NT2/D1 (cell line): ENCODE results near the gene CNTN2.
A peak's percentile ranks its signal among the peaks of the same experiment; 100 is the strongest.

Experiments
- DNase-seq: peaks from one replicate; pipeline ENCODE4 v3.0.0-alpha.2; 2011; ENCODE audit warnings: low read depth, low spot score
- H3K27me3 ChIP-seq: 2 replicates; pipeline ENCODE4 v1.6.0; 2011; ENCODE audit warnings: mild to moderate bottlenecking; ENCODE audit not compliant: insufficient read length, insufficient read depth
- H3K36me3 ChIP-seq: 2 replicates; pipeline ENCODE4 v1.6.1; 2011; ENCODE audit warnings: mild to moderate bottlenecking, low read length, mixed read lengths; ENCODE audit not compliant: insufficient read depth, insufficient read length
- H3K4me1 ChIP-seq: 2 replicates; pipeline ENCODE4 v1.5.1; 2011; ENCODE audit not compliant: insufficient read depth, insufficient read length
- H3K4me3 ChIP-seq: 2 replicates; pipeline ENCODE4 v1.5.1; 2011; ENCODE audit warnings: low read depth; ENCODE audit not compliant: insufficient read length
- H3K9ac ChIP-seq: 2 replicates; pipeline ENCODE4 v1.6.0; 2011; ENCODE audit warnings: low read depth; ENCODE audit not compliant: insufficient read length
- H3K9me3 ChIP-seq: 2 replicates; pipeline ENCODE4 v1.5.1; 2011; ENCODE audit warnings: mild to moderate bottlenecking, low read length; ENCODE audit not compliant: insufficient read depth
- SUZ12 ChIP-seq: IDR thresholded peaks from 2 replicates; pipeline ENCODE4 v1.6.1; 2011; ENCODE audit not compliant: insufficient read length, insufficient read depth; ENCODE audit errors: extremely low read depth
- YY1 ChIP-seq: IDR thresholded peaks from 2 replicates; pipeline ENCODE4 v1.6.1; 2011; ENCODE audit not compliant: insufficient read length, insufficient read depth
- ZNF274 ChIP-seq: IDR thresholded peaks from 2 replicates; pipeline ENCODE4 v1.6.1; 2011; ENCODE audit warnings: mild to moderate bottlenecking, low read depth, low read length

CNTN2 gene

DNA sequence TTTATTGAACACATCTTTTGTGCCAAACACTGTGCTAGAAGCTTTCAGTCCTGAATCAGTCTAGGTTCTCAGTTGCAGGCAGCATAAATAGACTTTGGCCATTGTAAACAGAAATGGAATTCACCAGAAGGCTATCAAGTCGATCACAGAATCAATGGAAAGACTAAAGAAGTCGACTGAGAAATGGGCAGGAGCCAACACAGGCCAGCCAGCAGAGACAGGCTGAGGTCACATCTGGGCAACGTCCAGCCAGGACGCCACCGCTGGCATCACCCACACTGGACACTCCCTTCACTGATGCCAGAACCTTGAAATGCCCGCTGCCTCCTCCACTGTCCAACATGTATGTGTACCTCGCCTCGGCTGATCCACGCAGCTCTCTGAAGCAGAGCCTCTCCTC, 5.5 kb upstream of the CNTN2 start:
- Histone ChIP-seq H3K4me1 (peaks cover 3% of the 10 kb centered on the region), H3K4me3 (no peak overlapping the region), H3K9ac (no peak overlapping the region), H3K9me3 (no peaks in the 10 kb centered on the region), H3K27me3 (peaks cover 46% of the 10 kb centered on the region), H3K36me3 (no peaks in the 10 kb centered on the region)
- DNase-seq = no peak
- TF ChIP-seq ZNF274 = no peak
- no peak for TF ChIP-seq YY1
- no peak for TF ChIP-seq SUZ12

DNA sequence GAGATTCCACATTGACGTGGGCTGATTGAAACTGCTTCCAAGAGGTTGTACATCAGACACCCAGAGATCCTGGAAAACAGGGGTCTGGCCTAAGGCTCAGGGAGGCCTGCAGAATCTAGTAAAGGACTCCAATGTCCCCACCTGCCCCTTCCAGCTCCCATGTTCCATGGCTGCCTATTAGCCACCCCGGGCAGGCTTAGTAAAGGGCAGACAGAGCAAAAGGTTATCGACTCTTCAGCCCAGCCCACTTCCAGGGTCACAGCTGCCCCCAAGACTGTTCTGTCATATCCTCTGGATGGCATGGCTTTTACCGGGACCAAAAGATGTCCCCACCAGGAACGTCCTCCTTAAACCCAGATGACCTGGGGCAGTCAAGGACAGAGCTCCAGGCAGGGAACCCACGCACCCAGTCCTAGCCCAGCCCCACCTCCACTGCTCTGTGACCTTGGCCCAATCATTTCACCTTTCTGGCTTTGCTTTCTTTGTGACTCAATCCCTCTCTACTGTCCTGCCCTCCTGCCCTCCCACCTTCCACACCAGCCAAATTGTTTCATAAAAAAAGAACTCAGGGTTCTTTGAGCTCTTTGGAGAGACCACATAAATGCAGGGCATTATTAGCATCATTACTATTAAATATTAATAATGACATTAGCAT, 4.8 kb upstream of the CNTN2 start:
- TF ChIP-seq ZNF274 = no peak
- TF ChIP-seq YY1 = no peak
- no peak for TF ChIP-seq SUZ12
- DNase-seq = no peak
- Histone ChIP-seq H3K9ac (no peak overlapping the region), H3K27me3 (peaks cover 47% of the 10 kb centered on the region), H3K9me3 (no peaks in the 10 kb centered on the region), H3K4me1 (peaks cover 3% of the 10 kb centered on the region), H3K36me3 (no peaks in the 10 kb centered on the region), H3K4me3 (no peak overlapping the region)

- DNase-seq = no peak
- H3K9ac ChIP-seq = no peak overlapping the region
- peaks cover 71% of the 10 kb centered on the region for H3K27me3 ChIP-seq
- peaks cover 18% of the 10 kb centered on the region for H3K4me1 ChIP-seq
- no peaks in the 10 kb centered on the region for H3K36me3 ChIP-seq
- TF ChIP-seq YY1 (no peak), SUZ12 (no peak), ZNF274 (no peak)
- H3K9me3 ChIP-seq = no peaks in the 10 kb centered on the region
- no peak overlapping the region for H3K4me3 ChIP-seq
These were observed 1.9 kb upstream of the CNTN2 start for GRCh38 chr1:205041001-205041715.

- H3K4me1 ChIP-seq = peaks cover 28% of the 10 kb centered on the region
- TF ChIP-seq SUZ12 (no peak), ZNF274 (no peak), YY1 (no peak)
- H3K9me3 ChIP-seq = no peaks in the 10 kb centered on the region
- DNase-seq = no peak
- H3K27me3 ChIP-seq = peaks cover 78% of the 10 kb centered on the region
- no peak overlapping the region for H3K9ac ChIP-seq
- no peaks in the 10 kb centered on the region for H3K36me3 ChIP-seq
- no peak overlapping the region for H3K4me3 ChIP-seq
These were observed 758 bp upstream of the CNTN2 start for GRCh38 chr1:205041998-205042910.

DNA sequence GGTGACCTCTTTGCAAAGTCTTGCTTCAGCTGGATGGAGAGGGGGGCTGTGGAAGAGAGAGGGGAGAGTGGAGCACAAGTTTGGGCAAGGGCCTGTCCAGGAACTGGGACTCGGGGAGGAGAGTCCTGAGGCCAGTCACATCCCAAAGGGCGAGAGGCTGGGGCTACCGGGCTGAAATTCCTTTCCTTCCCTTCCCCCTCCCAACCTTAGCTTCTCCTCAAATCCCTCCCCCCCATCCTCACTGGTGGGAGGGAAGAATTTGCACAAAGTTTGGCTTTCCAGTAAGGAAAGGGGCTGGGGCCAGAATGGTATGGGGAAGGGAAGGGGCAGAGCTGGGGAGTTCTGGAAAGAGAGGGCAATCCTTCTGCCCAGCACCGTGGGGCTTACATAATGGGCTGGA, 854 bp downstream of the CNTN2 start:
- no peak overlapping the region for H3K9ac ChIP-seq
- no peak overlapping the region for H3K4me3 ChIP-seq
- no peaks in the 10 kb centered on the region for H3K36me3 ChIP-seq
- no peaks in the 10 kb centered on the region for H3K9me3 ChIP-seq
- H3K27me3 ChIP-seq = peaks cover 82% of the 10 kb centered on the region
- H3K4me1 ChIP-seq = peaks cover 38% of the 10 kb centered on the region
- peak; percentile 61 for DNase-seq
- TF ChIP-seq ZNF274 = no peak
- no peak for TF ChIP-seq YY1
- TF ChIP-seq SUZ12 = no peak

DNA sequence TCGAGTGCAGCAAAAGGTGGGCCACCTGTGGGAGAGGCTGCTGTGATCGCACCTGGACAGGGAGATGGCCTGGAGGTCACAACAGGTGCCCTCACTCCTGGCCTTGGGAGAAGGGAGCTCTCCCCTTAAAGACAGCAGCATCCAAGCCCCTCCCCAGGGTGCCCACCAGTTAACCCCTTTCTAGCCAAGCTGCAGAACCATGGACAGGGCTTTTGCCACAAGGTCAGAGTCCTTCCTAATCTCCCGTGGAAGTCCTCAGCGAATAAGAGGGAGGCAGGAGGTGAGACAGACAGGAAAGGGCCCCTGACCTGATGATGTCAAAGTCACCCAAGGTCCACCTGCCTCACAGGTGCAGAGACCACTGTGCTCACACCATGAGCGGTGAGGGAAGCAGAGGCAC, 1.7 kb downstream of the CNTN2 start:
- peaks cover 76% of the 10 kb centered on the region for H3K27me3 ChIP-seq
- TF ChIP-seq YY1 (no peak), SUZ12 (no peak), ZNF274 (no peak)
- peak; percentile 38 for DNase-seq

GRCh38 chr1:205045146-205045545, 2.1 kb downstream of the CNTN2 start:
- TF ChIP-seq SUZ12 (no peak), YY1 (no peak), ZNF274 (no peak)
- peaks cover 74% of the 10 kb centered on the region for H3K27me3 ChIP-seq
- H3K9ac ChIP-seq = no peak overlapping the region
- no peaks in the 10 kb centered on the region for H3K9me3 ChIP-seq
- no peak overlapping the region for H3K4me3 ChIP-seq
- no peak for DNase-seq
- H3K36me3 ChIP-seq = no peaks in the 10 kb centered on the region
- H3K4me1 ChIP-seq = peaks cover 39% of the 10 kb centered on the region

More for the DNA sequence above, 1.7 kb downstream of the CNTN2 start:
- Histone ChIP-seq H3K36me3 (no peaks in the 10 kb centered on the region), H3K4me3 (no peak overlapping the region), H3K4me1 (peaks cover 39% of the 10 kb centered on the region), H3K9me3 (no peaks in the 10 kb centered on the region), H3K9ac (no peak overlapping the region)
